Upper lobe of right lung (tissue), 1 donor: ENCODE data around the gene MAGED2. TPM values are rescaled to one million over a fixed set of nuclear protein-coding genes. Genes with fewer than 3 reads are reported as not detected.

Experiments
- ATAC-seq: fragments of 200-7000 bp; cut with Tn5 transposase; one replicate; pipeline ENCODE4 v1.9.1; 2020; ENCODE audit warnings: mild to moderate bottlenecking, moderate library complexity
- DNase-seq: peaks from one replicate; pipeline ENCODE4 v3.0.0-alpha.2; 2020
- H3K27ac ChIP-seq: fragments of 200-600 bp; one replicate; pipeline ENCODE4 v1.8.0; 2022
- H3K27me3 ChIP-seq: fragments of 200-600 bp; one replicate; pipeline ENCODE4 v1.8.0; 2022; ENCODE audit warnings: mild to moderate bottlenecking
- H3K36me3 ChIP-seq: fragments of 200-600 bp; one replicate; pipeline ENCODE4 v1.8.0; 2022
- H3K4me1 ChIP-seq: fragments of 200-600 bp; one replicate; pipeline ENCODE4 v1.8.0; 2022
- H3K4me3 ChIP-seq: fragments of 200-600 bp; one replicate; pipeline ENCODE4 v1.8.0; 2022; ENCODE audit warnings: mild to moderate bottlenecking
- H3K9me3 ChIP-seq: fragments of 200-600 bp; one replicate; pipeline ENCODE4 v1.8.0; 2022
- CTCF ChIP-seq: fragments of 200-600 bp; IDR thresholded peaks from one replicate; pipeline ENCODE4 v1.8.0; 2022; ENCODE audit warnings: antibody characterized with exemption
- intact Hi-C: fragments of 100-400 bp; cut with DNase I; formaldehyde crosslinking; loops from one replicate; pipeline ENCODE4 v1.11.0; 2022
- total RNA-seq: library from RNA; stranded (reverse); fragmentation: NEBNext Ultra II Directional; extraction: Animal tissue kit (Norgen Biotek cat#: 25700); gene quantifications from one replicate; pipeline ENCODE4 v1.2.1, GENCODE V29; 2021
- donor health status: DM: no; HTN: yes; CAD: no; lungs with severe emphysema.

Gene MAGED2
- total RNA-seq, 1 donor from 2014 or later, result 98.4 TPM

DNA sequence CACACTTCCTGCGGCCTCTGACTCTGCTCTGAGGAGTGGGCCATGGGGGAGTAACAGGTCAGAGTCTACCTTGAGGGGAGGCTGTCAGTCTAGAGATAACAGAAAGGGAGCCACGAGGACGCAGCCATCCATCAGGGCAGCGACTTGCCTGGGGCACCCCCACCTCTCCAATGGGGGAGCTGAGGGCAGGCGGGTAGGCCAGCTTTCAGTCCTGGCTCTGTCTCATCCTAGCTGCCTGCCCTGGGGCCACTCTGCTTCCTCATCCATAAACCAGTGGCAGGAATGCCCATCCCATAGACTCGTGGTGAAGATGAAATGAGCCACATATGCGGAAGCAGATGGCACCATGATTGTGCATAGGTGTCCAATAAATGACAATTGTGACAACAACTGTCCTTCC lies 13.2 kb downstream of the MAGED2 start:
- Histone ChIP-seq H3K9me3 (no peaks in the 10 kb centered on the region), H3K27ac (no peak overlapping the region), H3K4me1 (no peaks in the 10 kb centered on the region), H3K4me3 (no peak overlapping the region), H3K27me3 (no peaks in the 10 kb centered on the region), H3K36me3 (peaks cover 2% of the 10 kb centered on the region)
- ATAC-seq (no peak), DNase-seq (no peak)
- no peak for TF ChIP-seq CTCF
- intact Hi-C loops, result no loop called here

DNA sequence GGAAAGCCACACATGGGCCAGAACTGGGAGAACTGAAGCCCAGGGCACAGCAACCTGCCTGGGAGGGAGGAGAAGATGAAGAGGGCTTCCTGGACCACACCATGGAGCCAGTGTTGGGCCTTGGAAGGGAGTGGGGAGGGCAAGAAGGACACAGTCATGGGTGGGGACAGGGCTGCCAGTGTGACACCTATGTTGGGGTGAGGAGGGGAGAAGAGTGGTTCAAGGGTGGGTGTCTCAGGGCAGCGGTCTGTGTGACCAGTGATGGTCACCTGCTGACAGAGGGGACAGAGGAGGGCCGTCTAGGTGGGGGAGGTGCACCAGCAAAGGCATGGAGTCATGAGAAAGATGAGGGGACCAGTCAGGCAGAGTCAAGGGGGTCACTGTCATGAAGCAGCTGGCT lies 13.8 kb downstream of the MAGED2 start:
- no peaks in the 10 kb centered on the region for H3K36me3 ChIP-seq

DNA sequence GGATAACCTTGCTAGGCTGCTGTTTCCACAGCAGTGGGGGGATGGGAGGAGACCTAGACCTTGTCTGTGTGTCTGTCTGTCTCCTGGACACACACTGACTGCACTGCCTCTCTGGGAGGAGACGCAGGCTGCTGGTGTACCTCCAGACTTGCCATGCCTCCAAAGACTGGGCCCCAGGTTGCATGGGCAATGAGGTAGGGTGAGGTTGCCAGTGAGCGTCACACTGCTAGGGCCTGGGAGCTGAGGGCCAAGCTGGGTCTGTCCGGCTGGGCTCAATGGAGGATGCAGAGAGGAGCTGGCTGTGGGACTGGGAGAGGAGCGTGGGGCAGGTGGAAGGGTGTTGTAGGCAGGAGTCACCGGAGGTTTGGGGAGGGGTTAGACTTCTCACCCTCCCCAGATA lies 16.6 kb downstream of the MAGED2 start:
- ATAC-seq (no peak), DNase-seq (no peak)
- no peak overlapping the region for H3K27ac ChIP-seq
- H3K36me3 ChIP-seq, result no peaks in the 10 kb centered on the region
- no peaks in the 10 kb centered on the region for H3K9me3 ChIP-seq
- no peak overlapping the region for H3K4me3 ChIP-seq
- intact Hi-C loops, result no loop called here
- no peaks in the 10 kb centered on the region for H3K4me1 ChIP-seq
- no peak for TF ChIP-seq CTCF
- H3K27me3 ChIP-seq, result no peaks in the 10 kb centered on the region

More for the DNA sequence above, 13.8 kb downstream of the MAGED2 start:
- no peak for TF ChIP-seq CTCF
- no peaks in the 10 kb centered on the region for H3K4me1 ChIP-seq
- H3K27me3 ChIP-seq, result no peaks in the 10 kb centered on the region
- DNase-seq, result no peak
- H3K4me3 ChIP-seq, result no peak overlapping the region
- H3K27ac ChIP-seq, result no peak overlapping the region
- intact Hi-C loops, result no loop called here
- no peak for ATAC-seq
- H3K9me3 ChIP-seq, result no peaks in the 10 kb centered on the region

- H3K27ac ChIP-seq, result no peak overlapping the region
- ATAC-seq (no peak), DNase-seq (no peak)
- no peak overlapping the region for H3K4me3 ChIP-seq
- no peaks in the 10 kb centered on the region for H3K9me3 ChIP-seq
- H3K27me3 ChIP-seq, result no peaks in the 10 kb centered on the region
- no peak for TF ChIP-seq CTCF
- H3K36me3 ChIP-seq, result no peaks in the 10 kb centered on the region
- H3K4me1 ChIP-seq, result no peaks in the 10 kb centered on the region
- intact Hi-C loops, result no loop called here
Observed at GRCh38 chrX:54824722-54825121, 17.2 kb downstream of the MAGED2 start.

- H3K4me3 ChIP-seq, result no peak overlapping the region
- H3K4me1 ChIP-seq, result no peaks in the 10 kb centered on the region
- no peak for TF ChIP-seq CTCF
- no peaks in the 10 kb centered on the region for H3K9me3 ChIP-seq
- intact Hi-C loops, result no loop called here
- H3K27me3 ChIP-seq, result no peaks in the 10 kb centered on the region
- ATAC-seq (no peak), DNase-seq (no peak)
- H3K36me3 ChIP-seq, result no peaks in the 10 kb centered on the region
- H3K27ac ChIP-seq, result no peak overlapping the region
Observed at GRCh38 chrX:54825716-54826438, 18.3 kb downstream of the MAGED2 start.

DNA sequence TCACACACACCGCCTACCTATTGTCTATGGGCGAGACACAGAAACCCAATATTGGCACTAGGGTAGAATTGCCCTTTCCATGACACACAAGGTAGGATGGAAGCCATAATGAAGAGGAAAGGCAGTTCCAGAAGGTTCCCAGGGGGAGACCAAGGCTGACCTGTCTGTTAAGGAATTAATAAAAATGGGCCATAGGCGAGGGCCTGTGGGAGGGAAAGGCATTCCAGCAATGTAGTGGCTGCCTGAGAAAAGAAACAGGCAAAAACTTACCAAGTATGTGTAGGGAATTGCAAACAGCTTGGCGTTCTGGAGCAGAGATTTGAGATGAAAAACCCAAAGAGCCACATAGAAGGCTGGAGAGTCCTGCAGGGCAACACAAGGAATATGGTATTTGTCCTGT lies 19.1 kb downstream of the MAGED2 start:
- no peak for ATAC-seq
- no peak for TF ChIP-seq CTCF
- intact Hi-C loops, result no loop called here

More for the DNA sequence above, 19.1 kb downstream of the MAGED2 start:
- H3K27ac ChIP-seq, result no peak overlapping the region
- H3K9me3 ChIP-seq, result no peaks in the 10 kb centered on the region
- DNase-seq, result no peak
- H3K4me1 ChIP-seq, result no peaks in the 10 kb centered on the region
- H3K36me3 ChIP-seq, result no peaks in the 10 kb centered on the region
- H3K27me3 ChIP-seq, result no peaks in the 10 kb centered on the region
- no peak overlapping the region for H3K4me3 ChIP-seq
